OCI-M2 (cell line): ENCODE data around the gene ST8SIA5.

Experiments used
- DNase-seq: peaks from one replicate; lab custom pipeline; 2025; ENCODE audit not compliant: unreplicated experiment; lab: John Stamatoyannopoulos, UW

ST8SIA5 gene

DNA sequence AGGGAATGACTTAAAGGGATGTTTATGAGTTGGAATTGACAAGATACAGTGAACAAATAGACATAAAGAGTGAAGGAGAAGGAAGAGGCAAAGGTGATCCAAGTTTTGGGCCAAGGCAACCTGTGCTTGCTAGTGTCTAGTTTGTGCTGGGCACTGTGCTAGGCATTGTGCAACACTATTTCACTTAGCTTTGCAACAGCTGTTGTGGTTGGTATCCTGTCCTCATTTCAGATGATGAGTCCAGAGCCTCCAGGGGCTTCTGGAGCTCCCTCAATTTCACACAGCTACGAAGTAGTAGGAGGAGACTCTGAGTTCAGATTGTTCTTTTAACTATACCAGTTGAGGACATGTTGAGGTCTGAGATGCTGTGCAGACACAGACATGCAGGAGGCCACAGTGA, 81.7 kb downstream of the ST8SIA5 start:
- no peak for DNase-seq

DNA sequence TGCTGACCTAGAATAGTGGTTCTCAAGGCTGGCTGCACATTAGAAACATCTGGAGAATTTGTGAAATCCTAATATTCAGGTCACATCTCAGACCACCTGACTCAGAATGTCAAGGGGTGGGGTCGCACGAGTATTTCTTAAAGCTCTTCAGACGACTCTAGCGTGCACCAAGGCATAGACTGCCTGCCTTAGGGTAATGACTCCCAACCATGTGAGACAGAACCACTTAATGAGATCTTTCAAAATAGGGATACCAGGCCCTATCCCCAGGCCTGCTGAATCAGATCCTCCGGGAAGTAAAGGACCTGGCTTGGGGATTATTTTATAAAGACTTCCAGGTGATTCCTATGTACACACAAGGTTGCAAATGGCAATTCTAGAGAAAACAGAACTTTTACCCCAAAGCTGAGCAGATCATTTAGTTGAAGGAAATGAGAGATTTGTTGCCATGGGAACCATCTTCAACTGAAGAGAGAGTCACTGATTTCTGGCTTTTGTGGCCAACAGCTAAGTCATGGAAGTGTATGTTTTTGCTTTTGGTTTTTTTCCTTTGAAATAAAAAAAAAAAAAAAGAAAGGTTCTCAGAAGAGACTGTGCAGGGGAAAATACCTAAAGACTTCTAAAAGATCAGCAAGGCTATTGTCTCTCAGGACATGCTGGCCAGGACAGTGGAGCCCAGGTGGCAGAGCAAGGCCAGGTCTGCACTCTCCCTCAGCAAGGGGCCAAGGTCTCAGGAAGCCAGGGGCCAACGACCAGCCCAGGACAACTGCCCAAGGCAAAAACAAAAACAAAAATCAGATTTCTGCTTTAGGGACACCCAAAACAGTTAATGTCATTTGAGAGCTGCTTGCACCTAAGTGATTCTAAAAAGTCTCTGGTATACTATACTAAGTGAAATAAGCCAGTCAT, 84.5 kb downstream of the ST8SIA5 start:
- no peak for DNase-seq

DNA sequence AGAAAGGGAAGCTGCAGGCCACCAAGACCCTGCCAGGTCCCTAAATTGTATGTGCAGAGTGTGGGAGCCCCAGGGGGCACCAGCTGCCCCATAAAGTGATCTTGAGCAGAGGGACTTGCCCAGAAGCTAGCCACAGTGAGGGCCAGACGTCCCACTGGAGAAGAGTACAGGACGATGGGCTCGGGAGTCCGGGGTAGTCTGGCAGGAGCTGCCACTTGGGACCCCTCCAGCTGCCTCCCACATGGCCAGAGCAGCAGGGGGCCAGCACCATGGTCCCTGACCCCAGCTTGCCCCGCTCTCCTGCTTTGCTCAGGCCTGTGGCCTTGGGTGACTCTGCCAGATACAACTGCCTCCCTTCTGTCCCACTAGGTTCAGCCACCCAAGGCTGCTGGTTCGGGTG, 88.2 kb downstream of the ST8SIA5 start:
- no peak for DNase-seq

DNA sequence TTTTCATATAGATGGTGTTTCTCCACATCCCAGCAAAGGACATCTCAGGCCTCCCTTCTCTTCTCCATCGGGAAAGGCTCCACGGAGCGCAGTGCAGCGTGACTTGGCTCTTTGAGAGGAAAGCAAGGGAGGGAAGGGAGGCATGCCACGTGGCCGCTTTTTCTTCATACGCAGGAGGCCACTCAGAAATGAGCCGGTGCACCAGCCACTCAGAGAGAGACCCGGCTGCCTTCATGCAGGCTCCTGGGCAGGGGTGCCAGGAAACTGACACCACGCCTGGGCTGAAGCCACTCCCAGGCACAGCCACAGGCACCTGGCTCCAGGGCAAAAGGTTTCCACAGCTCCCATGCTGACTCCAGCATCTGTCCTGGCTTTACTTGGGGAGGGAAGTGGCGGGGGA, 88.7 kb downstream of the ST8SIA5 start:
- no peak for DNase-seq

DNA sequence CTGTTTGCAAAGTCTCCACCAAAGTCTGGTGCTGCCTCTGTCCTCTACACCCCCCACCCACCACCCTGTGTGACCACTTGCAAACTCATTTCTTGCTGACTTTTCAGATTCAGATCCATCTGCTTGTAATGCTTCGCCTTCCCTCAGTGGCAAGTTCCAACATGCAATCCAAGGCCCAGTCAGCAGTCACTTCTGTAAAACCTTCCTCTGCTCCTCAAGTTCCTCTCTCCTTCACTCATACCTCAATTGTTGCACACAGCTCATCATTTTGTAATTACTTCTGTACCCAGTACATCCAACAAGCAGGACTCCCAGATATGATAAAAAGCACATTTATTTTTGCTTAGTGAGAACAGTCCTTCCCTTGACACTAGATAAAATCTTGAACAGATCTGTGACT, 93.3 kb downstream of the ST8SIA5 start:
- no peak for DNase-seq

DNA sequence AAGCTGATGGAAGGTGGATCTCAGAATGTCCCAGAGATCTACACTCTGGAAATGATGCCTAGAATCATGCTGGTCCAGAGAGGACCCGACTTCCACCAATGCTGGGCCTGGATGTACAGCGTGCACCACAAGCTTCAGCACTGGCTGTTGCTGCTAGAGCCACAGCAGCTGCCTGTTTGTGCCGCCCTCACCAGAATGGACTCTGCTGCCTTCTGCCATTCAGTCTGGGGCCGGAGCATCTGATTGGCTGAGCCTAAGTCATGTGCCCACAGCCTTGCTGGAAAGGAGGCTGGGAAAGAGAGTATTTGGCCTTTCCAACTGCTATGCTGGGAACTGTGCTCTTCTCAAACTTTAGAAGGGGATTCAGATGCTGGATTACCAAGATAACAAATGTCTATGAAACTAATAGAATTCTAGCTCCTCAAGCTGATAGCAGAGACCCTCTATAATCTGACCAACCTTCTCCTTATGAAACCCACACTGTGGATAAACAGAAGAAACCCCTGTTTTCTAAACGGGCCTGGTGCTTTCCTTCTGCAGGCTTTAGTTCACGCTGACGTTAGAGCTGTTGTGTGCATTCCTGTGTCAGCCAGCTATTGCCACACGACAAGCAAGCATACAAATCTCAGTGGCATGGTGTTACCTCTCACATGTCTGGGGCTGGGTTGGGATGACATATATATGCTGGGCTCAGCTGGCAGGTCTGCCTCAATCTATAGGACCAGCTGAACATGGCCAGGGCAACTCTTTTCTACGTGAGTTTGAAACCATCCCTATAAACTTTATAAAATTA, 95.7 kb downstream of the ST8SIA5 start:
- DNase-seq: no peak

DNA sequence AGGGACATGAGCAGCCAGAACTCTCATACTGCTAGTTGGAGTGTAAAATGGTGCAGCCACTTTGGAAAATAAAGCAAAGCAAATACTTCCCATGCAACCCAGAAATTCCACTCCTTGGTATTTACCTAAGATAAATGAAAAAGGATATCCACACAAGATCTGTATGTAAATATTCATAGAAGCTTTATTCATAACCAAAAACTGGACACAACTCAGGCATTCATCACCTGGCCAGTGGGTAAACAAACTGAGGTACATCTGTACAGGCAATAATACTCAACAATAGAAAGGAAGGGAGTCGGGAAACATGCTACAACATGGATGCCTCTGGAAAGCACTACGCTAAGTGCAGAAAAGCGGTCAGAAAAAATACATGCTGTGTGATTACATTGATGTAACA, 97.4 kb downstream of the ST8SIA5 start:
- DNase-seq: no peak

DNA sequence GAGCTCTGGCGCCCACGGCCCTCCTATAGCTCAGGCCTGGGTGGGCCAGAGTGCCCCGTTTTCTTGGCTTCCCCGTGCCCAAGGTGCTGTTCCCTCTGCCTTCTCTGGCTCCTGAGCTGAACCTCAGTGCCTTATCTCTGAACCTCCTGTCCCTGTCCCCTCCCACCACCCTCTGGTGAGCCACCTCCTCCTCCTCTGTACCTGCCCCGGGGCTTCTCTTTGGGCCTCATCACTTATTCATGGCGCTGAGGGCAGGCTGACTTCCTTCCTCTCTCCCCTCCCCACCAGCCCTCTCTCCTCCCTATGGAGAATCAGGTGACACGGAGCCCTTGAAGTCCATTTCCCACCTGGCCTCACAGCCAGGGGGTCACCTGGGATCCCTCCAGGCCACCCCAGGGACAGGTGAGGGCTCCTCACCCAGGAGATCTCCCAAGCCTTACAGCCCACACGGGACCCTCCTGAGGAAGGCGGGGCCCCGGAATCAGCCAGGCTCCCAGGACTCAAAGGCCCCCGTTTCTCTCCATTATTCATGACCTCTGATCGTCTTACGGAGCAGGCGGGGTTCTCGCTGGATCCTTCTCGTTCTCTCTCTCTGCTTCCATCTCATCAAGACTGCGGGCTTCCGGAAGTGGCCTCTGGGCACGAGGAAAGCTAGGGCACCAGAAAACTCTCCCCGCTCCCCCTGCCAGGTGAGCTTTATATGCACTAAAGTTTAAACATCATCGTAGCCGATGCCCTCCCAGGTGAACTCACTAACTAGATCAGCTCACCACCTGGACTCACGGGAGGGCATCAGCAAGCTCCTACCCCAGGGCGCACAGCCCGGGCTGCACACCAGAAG, 99.5 kb downstream of the ST8SIA5 start, which contains the start of gene LOXHD1:
TSS of gene LOXHD1 (minus strand) at position 106 of the 841 bp plus-strand sequence. CDS start 187 bp downstream, outside the sequence.
- DNase-seq: no peak

DNA sequence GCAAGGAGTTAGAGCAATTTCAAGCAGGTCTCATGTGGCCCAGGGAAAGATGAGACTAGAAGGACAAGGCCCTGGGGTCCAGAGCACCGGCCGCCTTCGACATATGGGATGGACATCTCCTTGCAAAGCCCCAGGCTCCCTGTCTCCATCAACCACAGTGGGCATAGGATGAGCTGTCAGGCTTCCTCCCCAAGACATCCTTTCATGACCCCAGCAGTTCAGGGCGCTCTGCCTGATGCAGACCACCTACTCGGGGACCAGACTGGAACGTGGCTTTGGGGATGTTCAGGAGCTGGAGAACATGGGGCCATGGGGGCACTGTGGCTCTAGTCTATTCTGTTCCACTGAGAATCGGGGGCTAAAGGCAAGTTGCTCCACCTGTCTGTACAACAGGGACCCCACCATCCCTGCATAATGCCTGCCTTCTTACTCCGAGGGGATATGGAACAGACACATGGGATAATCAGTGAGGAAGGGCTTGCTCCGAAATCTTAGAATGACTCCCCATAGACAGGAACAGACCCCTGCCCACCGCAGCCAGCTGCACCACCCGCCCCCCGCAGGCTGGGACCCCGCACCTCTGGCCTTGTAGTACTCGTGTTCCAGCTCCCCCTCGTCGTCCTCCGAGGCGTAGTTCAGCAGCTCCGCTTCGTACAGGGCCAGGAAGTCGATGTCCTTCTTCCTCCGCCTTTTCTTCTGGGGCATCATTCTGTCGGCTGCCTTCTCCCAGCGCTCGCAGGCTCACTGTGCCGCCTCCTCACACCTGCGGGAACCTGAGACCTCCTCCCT, 100.3 kb downstream of the ST8SIA5 start:
- no peak for DNase-seq

DNA sequence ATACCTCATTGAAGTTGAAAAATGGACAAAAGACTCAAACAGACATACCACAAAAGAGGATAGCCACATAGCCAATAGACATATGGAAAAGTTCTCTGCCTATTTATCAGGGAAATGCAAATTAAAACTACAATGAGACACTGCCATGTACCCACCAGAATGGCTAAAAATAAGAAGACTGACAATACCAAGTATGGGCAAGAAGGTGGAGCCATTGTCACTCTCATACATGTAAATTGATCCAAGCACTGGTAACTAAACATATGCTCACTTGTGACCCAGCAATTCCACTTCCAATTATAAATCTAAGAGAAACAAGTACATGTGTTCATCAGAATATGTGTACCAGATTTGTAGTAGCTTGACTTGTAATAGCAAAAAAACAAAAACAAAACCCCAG, 104.5 kb downstream of the ST8SIA5 start:
- no peak for DNase-seq

DNA sequence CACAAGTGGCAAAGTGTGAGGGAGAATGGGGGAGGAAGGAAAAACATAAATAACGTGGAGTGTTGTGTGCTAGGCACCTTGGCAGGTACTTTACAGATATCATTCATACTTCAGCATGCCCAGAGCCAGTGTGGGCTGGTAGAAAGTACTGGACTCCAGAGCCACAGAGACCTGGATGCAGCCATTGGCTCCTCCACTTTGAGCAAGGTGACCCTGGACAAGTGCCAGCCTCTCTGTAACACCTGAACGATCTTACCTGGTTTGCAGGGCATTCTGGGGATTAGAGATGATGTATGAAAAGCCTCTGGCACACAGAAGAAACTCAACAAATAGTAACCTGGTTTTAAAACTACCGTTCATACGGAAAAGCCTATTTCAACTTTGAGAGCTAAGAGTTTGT, 106.2 kb downstream of the ST8SIA5 start:
- DNase-seq: no peak

DNA sequence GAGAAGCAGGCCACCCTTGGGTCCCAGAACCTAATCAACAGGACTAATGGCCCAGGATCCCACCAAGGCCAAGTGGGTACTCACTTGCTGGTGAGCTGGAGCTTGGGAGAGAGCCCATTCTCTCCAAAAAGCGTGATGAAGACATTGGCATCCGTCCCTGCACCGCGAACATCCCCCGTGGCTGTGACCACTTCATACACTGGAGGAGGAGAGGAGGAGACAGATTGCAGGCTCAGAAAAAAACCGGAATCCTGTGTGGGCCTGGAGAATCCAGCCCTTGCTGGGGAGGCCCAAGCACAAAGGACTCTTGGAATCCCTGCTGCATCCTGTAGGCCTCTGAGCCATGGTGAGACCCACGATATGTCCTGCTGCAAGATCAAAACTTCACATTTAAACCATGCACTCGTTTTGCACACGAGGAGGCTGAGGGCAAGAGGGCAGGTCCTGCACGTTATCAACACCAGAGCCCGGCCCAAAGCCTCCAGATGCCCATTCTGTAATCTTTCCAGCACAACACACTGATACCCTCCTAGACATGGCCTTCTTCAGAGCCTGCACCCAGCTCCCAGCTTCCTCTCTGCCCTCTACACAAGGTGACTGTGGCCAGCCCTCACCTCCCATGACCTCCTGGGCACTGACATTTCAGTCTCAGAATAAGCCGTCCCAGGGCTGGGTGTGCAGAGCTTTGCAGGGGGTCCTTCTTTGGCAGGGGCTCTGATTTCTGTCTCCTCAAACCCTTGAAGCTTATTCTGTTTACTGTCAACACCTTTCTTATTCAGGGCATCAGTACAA, 107.6 kb downstream of the ST8SIA5 start:
- no peak for DNase-seq

DNA sequence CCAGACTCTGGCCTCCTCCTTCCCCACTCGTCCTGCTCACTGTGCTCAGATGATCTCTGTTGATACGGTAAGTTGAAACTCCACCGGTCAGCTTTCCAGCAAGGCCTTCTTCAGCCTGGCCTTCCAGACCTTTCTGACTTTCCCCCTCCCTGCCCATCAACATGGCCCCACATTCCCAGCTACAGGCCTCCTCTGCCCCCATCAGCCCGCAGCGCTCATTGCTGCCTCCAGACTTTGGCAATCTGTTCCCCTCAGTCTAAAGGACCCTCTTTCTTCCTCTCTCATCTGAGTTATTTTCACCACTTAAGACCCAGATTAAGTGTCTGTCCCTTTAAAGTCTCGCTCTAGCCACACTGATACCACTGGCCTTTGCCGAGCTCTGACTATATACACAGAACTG, 110.4 kb downstream of the ST8SIA5 start:
- DNase-seq: no peak

DNA sequence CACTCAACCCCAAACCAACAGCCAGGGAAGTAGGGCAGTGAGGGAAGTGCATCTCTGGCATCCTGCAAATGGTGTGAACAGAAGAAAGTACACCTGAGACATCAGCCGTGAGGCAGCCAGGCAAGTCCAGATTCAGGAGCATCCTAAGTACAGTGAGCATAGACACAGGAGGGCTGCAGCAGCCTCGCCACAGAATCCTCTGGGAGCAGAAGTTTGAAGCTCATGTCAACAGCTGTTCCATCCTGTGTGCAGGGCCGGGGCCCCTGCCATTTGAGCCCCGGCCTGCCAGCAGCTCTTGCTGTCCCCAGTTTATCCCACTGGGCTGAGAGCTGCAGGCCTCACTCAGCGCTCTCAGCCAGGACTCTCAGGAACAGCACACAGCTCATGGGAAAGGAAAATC, 114.3 kb downstream of the ST8SIA5 start:
- DNase-seq: no peak

DNA sequence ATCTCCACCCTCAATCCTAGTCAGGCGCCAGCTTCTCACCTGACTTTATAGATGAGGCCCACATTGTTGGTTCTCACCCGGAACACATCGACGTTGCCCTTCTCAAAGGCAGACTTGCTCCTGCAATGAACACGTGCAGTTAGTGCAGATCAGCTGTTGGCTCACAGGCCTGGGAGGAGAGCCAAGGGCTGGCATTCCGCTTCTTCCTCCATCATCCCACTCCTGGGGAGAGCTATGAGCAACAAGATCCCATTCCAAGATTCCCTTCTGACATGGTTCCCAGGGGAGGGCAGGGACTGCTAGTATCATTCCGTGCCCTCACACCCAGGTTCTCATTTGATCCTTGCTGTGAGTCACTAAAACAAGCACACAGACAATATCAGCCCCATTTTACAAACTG, 114.9 kb downstream of the ST8SIA5 start:
- no peak for DNase-seq

DNA sequence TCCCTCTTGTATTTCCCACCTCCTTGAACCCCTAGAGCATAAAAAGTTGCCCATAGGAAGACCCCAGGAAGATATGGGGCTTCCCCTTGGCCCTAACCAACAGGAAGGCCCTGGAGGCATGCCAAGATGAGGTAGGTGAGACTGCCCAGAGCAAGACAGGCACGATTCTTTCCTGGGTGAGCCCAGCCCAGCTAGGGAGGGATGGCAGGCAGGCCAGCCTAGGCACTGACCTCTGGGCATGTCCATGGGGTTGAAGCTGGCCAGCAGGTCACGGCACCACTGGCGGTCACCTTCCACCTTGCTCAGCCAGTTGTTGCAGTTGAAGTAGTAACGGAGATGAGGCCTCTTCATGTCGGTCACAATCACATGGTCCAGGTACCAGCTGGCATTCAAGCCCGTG, 117.5 kb downstream of the ST8SIA5 start:
- no peak for DNase-seq

DNA sequence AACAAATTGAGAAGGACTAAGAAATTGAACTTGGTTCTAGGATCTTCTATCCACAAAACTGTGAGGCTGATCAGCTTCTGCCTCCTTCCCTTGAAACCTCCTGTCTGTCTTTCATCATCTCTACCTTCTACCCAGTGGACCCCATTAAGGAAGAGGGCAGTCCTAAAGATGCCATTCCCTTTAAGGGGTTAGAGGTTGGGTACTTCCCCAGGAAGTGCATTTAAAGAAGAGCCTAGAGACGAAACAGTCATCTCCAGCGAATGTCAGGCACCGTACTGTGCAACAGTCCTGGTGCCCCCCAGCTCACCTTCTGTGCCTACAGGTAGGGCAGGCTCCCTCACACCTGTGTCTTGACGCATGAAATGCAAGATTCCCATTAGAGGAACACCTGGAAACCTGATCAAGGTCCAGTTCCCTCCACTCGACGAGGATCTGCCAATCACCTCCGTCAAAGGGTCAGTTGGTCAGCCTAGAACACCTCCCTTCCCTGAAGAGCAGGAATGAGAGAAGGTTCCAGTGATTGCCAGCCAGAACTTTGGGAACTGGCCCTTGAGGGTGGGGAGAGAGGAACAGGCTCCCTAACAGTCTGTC, 120.7 kb downstream of the ST8SIA5 start:
- no peak for DNase-seq

DNA sequence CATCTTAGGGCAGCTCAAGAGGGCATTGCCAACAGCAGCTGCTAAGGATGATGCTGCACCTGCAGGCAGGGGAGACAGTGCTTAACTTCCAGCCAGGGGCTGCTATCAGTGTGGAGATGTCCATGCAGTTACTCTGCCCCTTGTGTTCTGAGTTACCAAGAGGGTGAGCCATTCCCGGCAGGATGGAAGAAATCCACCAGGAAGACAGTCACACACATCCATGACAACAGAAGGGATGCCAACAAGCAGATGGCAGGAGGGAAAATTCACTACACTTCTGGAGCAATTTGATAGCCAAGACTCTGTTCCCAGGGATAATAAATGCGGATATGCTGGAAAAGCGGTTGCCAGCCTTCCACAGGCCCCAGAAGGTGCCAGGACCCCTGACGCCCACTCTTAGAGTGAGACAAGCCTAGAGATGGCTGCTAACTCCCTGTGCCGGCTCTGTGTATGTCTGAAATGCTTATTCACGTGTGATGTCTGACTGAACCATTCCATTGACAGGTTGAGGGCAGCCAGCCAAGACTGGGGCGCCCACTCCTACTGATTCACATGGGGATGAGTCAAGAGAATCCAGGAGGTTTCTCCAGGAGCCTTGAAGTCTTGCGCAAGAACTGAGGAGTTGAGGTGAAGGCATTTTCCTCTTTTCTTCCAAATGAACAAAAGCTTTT, 124.3 kb downstream of the ST8SIA5 start:
- DNase-seq: no peak

DNA sequence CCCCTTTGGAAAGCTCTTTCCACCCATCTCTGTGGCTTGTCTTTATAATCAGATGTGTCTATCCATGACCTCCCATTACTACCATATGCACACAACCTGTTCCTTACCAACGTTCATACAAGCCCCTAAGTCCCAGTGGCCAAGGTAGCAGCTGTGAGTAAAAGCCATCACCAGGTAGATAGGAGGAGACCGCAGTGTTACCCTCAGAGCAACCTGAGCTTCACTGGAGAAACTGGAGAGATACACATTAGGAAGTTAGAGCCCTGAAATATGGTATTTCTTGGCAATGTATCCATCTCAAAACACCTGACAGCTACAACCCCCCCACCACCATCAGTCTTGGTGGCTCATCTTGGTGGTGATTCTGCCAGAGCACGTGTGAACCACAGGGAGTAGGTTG, 125.9 kb downstream of the ST8SIA5 start:
- DNase-seq: no peak
